Body of pancreas (tissue), 4 donors: ENCODE measurements around the gene HECTD2. TPM values are rescaled to one million over a fixed set of nuclear protein-coding genes. Genes with fewer than 3 reads are reported as not detected.
"Not testable (repeated sequence)": the region's sequence is repeated elsewhere in the genome, so short reads cannot be mapped to it uniquely, and the experiment has no call there.

Source experiments
- ATAC-seq: fragments of 150-250 bp; one replicate; pipeline ENCODE4 v1.9.1; 2016
- DNase-seq, 4 donors: peaks; one replicate each; pipeline ENCODE4 v3.0.0-alpha.2; 2019
- H3K27ac ChIP-seq, 4 donors: fragments of 200-600 bp; sonication (generic); 1 replicate in 3 of 4; 2 replicates in 1 of 4; pipeline versions ENCODE4 v1.5.1 to v1.6.1; 2016 to 2019; ENCODE audit warnings: mild to moderate bottlenecking in 1 of 4, mixed read lengths in 1 of 4, moderate library complexity in 1 of 4
- H3K27me3 ChIP-seq, 2 donors: fragments of 200-600 bp; sonication (generic); one replicate each; pipeline ENCODE4 v1.6.0; 2016; ENCODE audit warnings: mild to moderate bottlenecking in 1 of 2
- H3K36me3 ChIP-seq, 2 donors: fragments of 200-600 bp; sonication (generic); replicated peaks in 1 of 2; 2 replicates each; pipeline ENCODE4 v1.5.1; 2016; ENCODE audit warnings: low read depth in 2 of 2; ENCODE audit not compliant: insufficient read depth in 1 of 2
- H3K4me1 ChIP-seq: fragments of 200-600 bp; sonication (generic); one replicate; pipeline ENCODE4 v1.6.0; 2016
- H3K4me3 ChIP-seq, 2 donors: fragments of 200-600 bp; sonication (generic); 1 replicate in 1 of 2; 2 replicates in 1 of 2; pipeline ENCODE4 v1.5.1; 2016 to 2019
- H3K9me3 ChIP-seq, 3 donors: fragments of 200-600 bp; sonication (generic); 1 replicate in 2 of 3; 2 replicates in 1 of 3; pipeline ENCODE4 v1.5.1; 2016
- POLR2A ChIP-seq, 3 donors: fragments of 450-650 bp; IDR thresholded peaks; one replicate each; pipeline ENCODE4 v1.6.1; 2016; ENCODE audit warnings: antibody characterized with exemption in 3 of 3, mild to moderate bottlenecking in 2 of 3
- WGBS, 2 donors: methylation state at CpG; one replicate each; pipeline ENCODE4 v1.1.5; 2017; 5-methylcytosine and 5-hydroxymethylcytosine counted together
- intact Hi-C: fragments of 100-400 bp; cut with DNase I; formaldehyde crosslinking; loops from one replicate; pipeline ENCODE4 v1.15.1; 2023
- total RNA-seq, 2 donors: library from RNA; depleted of rRNA; stranded (reverse); fragments of >200 nt; gene quantifications; one replicate each; pipeline ENCODE4 v1.1.0, GENCODE V29; 2016
- TF ChIP-seq, protein P1 (sequence below), 7 experiments: fragments of 450-650 bp in 4 of 7; fragments of 200-600 bp in 3 of 7; sonication (generic) in 3 of 7; IDR thresholded peaks; one replicate each; pipeline ENCODE4 v1.5.1; 2016 to 2019; ENCODE audit warnings: antibody characterized with exemption in 7 of 7

Gene HECTD2
- total RNA-seq, 2 donors from 2014 or later, result 10.2 to 13.0 TPM

DNA sequence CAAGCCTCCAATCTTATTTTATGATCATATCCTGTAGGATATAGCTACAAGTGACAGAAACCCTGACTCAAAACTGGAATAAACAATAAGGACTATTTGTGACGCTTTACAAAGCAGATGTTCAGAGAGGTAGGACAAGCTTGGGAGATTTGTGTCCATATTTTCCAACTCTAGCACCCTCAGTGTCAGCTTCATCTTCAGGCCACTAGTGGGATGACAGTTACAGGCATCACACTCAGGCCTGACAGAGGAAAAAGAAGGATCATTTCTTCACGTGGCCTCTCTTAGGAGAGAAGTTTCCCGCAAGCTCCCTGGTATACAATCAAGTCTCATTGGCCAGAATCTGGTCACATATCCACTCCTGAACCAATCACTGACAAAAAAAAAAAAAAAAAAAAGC lies 148.3 kb downstream of the HECTD2 start:
- DNase-seq, result no peak
- 88 to 91% methylated on average over 3 of the region's 3 CpGs for WGBS, 2 donors
- no peaks in the 10 kb centered on the region for H3K27me3 ChIP-seq
- H3K27ac ChIP-seq, result no peak overlapping the region
- ATAC-seq, result no peak
- no peaks in the 10 kb centered on the region for H3K36me3 ChIP-seq
- no peak for TF ChIP-seq POLR2A (IDR thresholded peaks at IDR 0.05)
- TF ChIP-seq, protein P1, sequence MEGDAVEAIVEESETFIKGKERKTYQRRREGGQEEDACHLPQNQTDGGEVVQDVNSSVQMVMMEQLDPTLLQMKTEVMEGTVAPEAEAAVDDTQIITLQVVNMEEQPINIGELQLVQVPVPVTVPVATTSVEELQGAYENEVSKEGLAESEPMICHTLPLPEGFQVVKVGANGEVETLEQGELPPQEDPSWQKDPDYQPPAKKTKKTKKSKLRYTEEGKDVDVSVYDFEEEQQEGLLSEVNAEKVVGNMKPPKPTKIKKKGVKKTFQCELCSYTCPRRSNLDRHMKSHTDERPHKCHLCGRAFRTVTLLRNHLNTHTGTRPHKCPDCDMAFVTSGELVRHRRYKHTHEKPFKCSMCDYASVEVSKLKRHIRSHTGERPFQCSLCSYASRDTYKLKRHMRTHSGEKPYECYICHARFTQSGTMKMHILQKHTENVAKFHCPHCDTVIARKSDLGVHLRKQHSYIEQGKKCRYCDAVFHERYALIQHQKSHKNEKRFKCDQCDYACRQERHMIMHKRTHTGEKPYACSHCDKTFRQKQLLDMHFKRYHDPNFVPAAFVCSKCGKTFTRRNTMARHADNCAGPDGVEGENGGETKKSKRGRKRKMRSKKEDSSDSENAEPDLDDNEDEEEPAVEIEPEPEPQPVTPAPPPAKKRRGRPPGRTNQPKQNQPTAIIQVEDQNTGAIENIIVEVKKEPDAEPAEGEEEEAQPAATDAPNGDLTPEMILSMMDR (IDR thresholded peaks at IDR 0.05), result no peak
- no peaks in the 10 kb centered on the region for H3K9me3 ChIP-seq
- intact Hi-C loops, result no loop called here
- no peak overlapping the region for H3K4me3 ChIP-seq
- peaks cover 40% of the 10 kb centered on the region for H3K4me1 ChIP-seq

GRCh38 chr10:91559169-91559568 lies 149.0 kb downstream of the HECTD2 start:
- Histone ChIP-seq H3K27me3 (no peaks in the 10 kb centered on the region), H3K4me3 (no peak overlapping the region), H3K36me3 (no peaks in the 10 kb centered on the region), H3K4me1 (peaks cover 42% of the 10 kb centered on the region), H3K9me3 (no peaks in the 10 kb centered on the region), H3K27ac (no peak overlapping the region)
- no peak for TF ChIP-seq POLR2A (IDR thresholded peaks at IDR 0.05)
- TF ChIP-seq, protein P1 (IDR thresholded peaks at IDR 0.05), result no peak
- intact Hi-C loops, result no loop called here
- ATAC-seq (no peak), DNase-seq (no peak)
- WGBS, 2 donors, result 82 to 89% methylated on average over 1 of the region's 1 CpG

- Histone ChIP-seq H3K4me1 (peaks cover 41% of the 10 kb centered on the region), H3K36me3 (no peaks in the 10 kb centered on the region), H3K4me3 (no peak overlapping the region), H3K9me3 (no peaks in the 10 kb centered on the region), H3K27me3 (no peaks in the 10 kb centered on the region), H3K27ac (no peak overlapping the region)
- no peak for TF ChIP-seq POLR2A (IDR thresholded peaks at IDR 0.05)
- TF ChIP-seq, protein P1 (IDR thresholded peaks at IDR 0.05), result no peak
- DNase-seq, result no peak
- intact Hi-C loops, result no loop called here
- WGBS, 2 donors, result 72 to 78% methylated on average over 2 of the region's 2 CpGs
- no peak for ATAC-seq
These were observed 149.6 kb downstream of the HECTD2 start for GRCh38 chr10:91559750-91560149.

DNA sequence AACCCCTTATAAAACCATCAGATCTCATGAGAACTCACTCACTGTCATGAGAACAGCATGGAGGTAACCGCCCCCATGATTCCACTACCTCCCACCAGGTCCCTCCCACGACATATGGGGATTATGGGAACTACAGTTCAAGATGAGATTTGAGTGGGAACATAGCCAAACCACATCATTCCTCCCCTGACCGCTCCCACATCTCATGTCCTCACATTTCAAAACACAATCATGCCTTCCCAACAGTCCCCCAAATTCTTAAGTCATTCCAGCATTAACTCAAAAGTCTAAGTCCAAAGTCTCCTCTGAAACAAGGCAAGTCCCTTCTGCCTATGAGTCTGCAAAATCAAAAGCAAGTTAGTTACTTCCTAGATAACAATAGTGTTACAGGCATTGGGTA lies 150.7 kb downstream of the HECTD2 start:
- H3K27ac ChIP-seq, H3K9me3 ChIP-seq, ATAC-seq, H3K4me3 ChIP-seq, DNase-seq, intact Hi-C loops, H3K36me3 ChIP-seq, H3K27me3 ChIP-seq: not testable (repeated sequence)
- peaks cover 30% of the 10 kb centered on the region for H3K4me1 ChIP-seq
- WGBS, 2 donors, result 87 to 92% methylated on average over 3 of the region's 3 CpGs

DNA sequence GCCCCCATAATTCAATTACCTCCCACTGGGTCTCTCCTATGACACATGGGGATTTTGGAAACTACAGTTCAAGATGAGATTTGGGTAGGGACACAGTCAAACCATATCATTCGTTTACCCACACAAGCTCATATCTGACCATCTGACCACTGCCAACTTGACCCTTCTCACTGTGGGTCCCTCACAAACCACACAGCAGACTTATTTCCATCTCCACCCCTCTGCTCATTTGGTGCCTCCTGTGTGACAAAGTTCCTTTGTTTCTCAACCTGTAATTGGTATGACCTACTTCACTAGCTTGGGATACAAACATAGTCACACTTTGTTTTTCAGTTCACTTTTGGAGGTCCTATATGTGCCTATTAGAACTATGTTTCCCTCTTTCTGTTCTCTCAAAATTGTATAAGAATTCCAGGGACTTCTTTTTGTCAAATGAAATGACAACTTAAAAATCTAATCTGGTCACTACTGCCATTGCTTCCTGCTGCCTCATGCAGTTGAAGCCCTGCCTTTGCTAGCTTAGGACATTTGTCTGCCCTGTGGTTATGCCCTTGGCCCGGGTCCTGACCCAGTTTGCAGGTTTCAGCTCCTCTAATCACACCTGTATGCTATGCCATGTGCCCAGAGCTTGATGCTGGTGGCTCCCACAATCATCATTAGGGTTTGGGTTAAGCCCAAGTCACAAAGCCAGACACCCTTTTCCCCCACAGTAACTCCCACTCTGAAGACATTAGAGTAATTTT lies 152.9 kb downstream of the HECTD2 start:
- H3K36me3 ChIP-seq, result no peaks in the 10 kb centered on the region
- peak in 2 of 4 donors; percentile 16 for DNase-seq
- peaks cover 9% of the 10 kb centered on the region for H3K4me1 ChIP-seq
- intact Hi-C loops, result no loop called here
- H3K4me3 ChIP-seq, result no peak overlapping the region
- no peak overlapping the region for H3K27ac ChIP-seq
- 48 to 53% methylated on average over 2 of the region's 2 CpGs for WGBS, 2 donors
- H3K9me3 ChIP-seq, result no peaks in the 10 kb centered on the region
- no peak for ATAC-seq
- no peaks in the 10 kb centered on the region for H3K27me3 ChIP-seq
- no peak for TF ChIP-seq POLR2A (IDR thresholded peaks at IDR 0.05)
- TF ChIP-seq, protein P1 (IDR thresholded peaks at IDR 0.05), result no peak
